Measurements from ENCODE around the gene KIAA1549. TPM values are rescaled to one million over a fixed set of nuclear protein-coding genes. Genes with fewer than 3 reads are reported as not detected.
"Not testable (repeated sequence)": the region's sequence is repeated elsewhere in the genome, so short reads cannot be mapped to it uniquely, and the experiment has no call there.

Gene KIAA1549
- total and polyA plus RNA-seq, 2 of the 8 experiments (the other 6 are each of a cell fraction or from before 2014, with no cell fraction given), result 6.5 to 17.3 TPM

DNA sequence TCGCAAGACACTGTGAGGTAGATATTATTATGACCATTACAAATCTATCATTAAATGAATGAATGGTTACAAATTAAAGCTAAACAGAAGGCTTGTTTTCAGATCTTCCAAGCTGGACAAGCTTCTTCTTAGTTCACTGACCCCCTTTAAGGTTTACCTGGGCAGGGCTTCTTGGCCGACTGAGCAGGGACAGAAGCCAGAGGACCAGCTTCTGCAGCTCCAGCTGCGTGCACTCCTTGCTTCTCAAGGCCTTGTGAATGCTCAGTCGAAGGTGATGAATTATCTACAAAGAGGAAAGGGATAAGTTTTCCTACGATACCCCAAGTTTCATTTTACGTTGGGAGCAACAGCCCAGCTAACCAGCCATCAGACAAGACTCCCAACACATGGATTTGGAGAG is 45.4 kb upstream of the KIAA1549 start (continued):
- TF ChIP-seq KDM1A (IDR thresholded peaks at IDR 0.05; ENCODE audit: borderline replicate concordance, low read length) (no peak), CBX8 (IDR thresholded peaks at IDR 0.05; ENCODE audit: borderline replicate concordance, low read depth, low read length) (no peak), E2F6 (IDR thresholded peaks at IDR 0.05) (no peak), RBBP5 (IDR thresholded peaks at IDR 0.05; ENCODE audit: borderline replicate concordance, low read depth, low read length) (no peak), CHD2 (IDR thresholded peaks at IDR 0.05; ENCODE audit: low read length) (no peak), JUND (IDR thresholded peaks at IDR 0.05; ENCODE audit: low read length) (no peak), BRCA1 (IDR thresholded peaks at IDR 0.05; ENCODE audit: low read depth, low read length) (no peak), PHF8 (conservative IDR thresholded peaks at IDR 0.05; ENCODE audit: low read depth, low read length) (no peak)
- TF ChIP-seq, protein P1, sequence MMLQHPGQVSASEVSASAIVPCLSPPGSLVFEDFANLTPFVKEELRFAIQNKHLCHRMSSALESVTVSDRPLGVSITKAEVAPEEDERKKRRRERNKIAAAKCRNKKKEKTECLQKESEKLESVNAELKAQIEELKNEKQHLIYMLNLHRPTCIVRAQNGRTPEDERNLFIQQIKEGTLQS (IDR thresholded peaks at IDR 0.05; ENCODE audit: insufficient read depth, low read depth, low read length), result no peak

DNA sequence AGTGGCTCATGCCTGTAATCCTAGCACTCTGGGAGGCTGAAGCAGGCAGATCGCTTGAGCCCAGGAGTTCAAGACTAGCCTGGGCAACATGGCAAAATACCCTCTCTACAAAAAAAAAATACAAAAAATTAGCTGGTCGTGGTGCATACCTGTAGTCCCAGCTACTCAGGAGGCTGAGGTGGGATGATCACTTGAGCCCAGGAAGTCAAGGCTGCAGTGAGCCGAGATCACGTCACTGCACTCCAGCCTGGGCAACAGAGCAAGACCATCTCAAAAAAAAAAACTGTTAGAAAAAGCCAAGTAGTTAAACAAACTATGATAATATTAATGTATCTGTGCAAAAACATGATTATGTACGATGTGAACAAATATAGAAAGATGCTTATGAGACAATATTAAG is 44.7 kb upstream of the KIAA1549 start:
- H2BK15ac ChIP-seq (ENCODE audit: low read length); H3K9ac ChIP-seq (replicated peaks in 1 of 4; ENCODE audit: extremely low read depth in 1 of 4, low read depth in 3 of 4, low read length in 3 of 4); H2AFZ ChIP-seq (ENCODE audit: low read length); H3K4me3 ChIP-seq (ENCODE audit: extremely low read depth in 1 of 4, insufficient read depth in 2 of 4, low read depth in 3 of 4, low read length in 4 of 4); H3K23me2 ChIP-seq (ENCODE audit: low read depth, low read length); H4K20me1 ChIP-seq (replicated peaks in 1 of 2; ENCODE audit: control insufficient read depth in 1 of 2, insufficient read depth in 2 of 2, low read length in 2 of 2); H3K27ac ChIP-seq (ENCODE audit: low read depth, low read length); H2AK5ac ChIP-seq (ENCODE audit: low read depth, low read length); H3K79me2 ChIP-seq (ENCODE audit: control insufficient read depth in 1 of 2, insufficient read depth in 2 of 2, low read length in 2 of 2); H3K56ac ChIP-seq (replicated peaks; ENCODE audit: insufficient read length, low read depth, low read length); H2BK5ac ChIP-seq (ENCODE audit: low read depth, low read length); H3K18ac ChIP-seq (ENCODE audit: extremely low read depth, low read length); H3K27me3 ChIP-seq (replicated peaks in 1 of 4; ENCODE audit: control insufficient read depth in 3 of 4, extremely low read depth in 1 of 4, insufficient read depth in 3 of 4, low read length in 3 of 4); H2BK12ac ChIP-seq (ENCODE audit: low read depth, low read length); H3K14ac ChIP-seq (ENCODE audit: insufficient read length); DNase-seq (ENCODE audit: low read depth in 1 of 2, low spot score in 2 of 2); H3K23ac ChIP-seq (ENCODE audit: insufficient read length); H3K4ac ChIP-seq (replicated peaks; ENCODE audit: insufficient read length, low read depth, low read length); FAIRE-seq; H4K5ac ChIP-seq (ENCODE audit: insufficient read length, low read depth, low read length); H3K4me2 ChIP-seq (ENCODE audit: insufficient read depth in 1 of 2, low read depth in 2 of 2, low read length in 2 of 2); H3K79me1 ChIP-seq (ENCODE audit: low read depth, low read length); H4K91ac ChIP-seq (replicated peaks; ENCODE audit: insufficient read length, low read length); H3K9me3 ChIP-seq (ENCODE audit: insufficient read depth in 2 of 2, low read depth in 1 of 2, low read length in 1 of 2); H3K4me1 ChIP-seq (replicated peaks in 1 of 4; ENCODE audit: control insufficient read depth in 3 of 4, insufficient read depth in 4 of 4, low read length in 3 of 4); H2BK20ac ChIP-seq (ENCODE audit: low read length); H4K8ac ChIP-seq (ENCODE audit: extremely low read depth, insufficient read depth, low read length); H2BK120ac ChIP-seq (replicated peaks; ENCODE audit: low read depth, low read length): not testable (repeated sequence)
- WGBS, 2 experiments (ENCODE audit: extremely low coverage in 1 of 2, insufficient coverage in 1 of 2, insufficient read length in 1 of 2, insufficient replicate concordance in 2 of 2, low coverage in 1 of 2, low lambda C conversion rate in 2 of 2, missing lambda C conversion rate in 1 of 2), result 93% methylated on average over 5 of the region's 5 CpGs; no CpG with 5 or more reads in 1 of the 2 experiments
- H3K36me3 ChIP-seq (ENCODE audit: control insufficient read depth in 2 of 4, insufficient read depth in 4 of 4, low read length in 3 of 4), result peaks cover 7 to 45% (median 22%) of the 10 kb centered on the region in 4 experiments; a peak in 7 of 8 replicates
- POLR2A ChIA-PET (ENCODE audit: partially characterized antibody), result interaction anchor here (0.8 to 1.5 kb wide), 3 partner anchors 8 to 20 kb away, joined by 3 to 8 read pairs (median 3); no protein-coding TSS in a partner anchor
- CTCF ChIA-PET (ENCODE audit: partially characterized antibody), result interaction anchor here (0.6 to 1.4 kb wide), 5 partner anchors 11 to 1680 kb away, joined by 3 to 5 read pairs (median 3); no protein-coding TSS in a partner anchor

Data from H1 (cell line).